HG03064 (cell line): ENCODE data around the gene AADAT.
A peak's percentile ranks its signal among the peaks of the same experiment; 100 is the strongest.

Experiments used
- ATAC-seq: cut with Tn5 transposase; IDR thresholded peaks from one replicate; pipeline ENCODE4 v1.9.1; 2021; ENCODE audit warnings: low read depth; ENCODE audit not compliant: unreplicated experiment

The AADAT gene

DNA sequence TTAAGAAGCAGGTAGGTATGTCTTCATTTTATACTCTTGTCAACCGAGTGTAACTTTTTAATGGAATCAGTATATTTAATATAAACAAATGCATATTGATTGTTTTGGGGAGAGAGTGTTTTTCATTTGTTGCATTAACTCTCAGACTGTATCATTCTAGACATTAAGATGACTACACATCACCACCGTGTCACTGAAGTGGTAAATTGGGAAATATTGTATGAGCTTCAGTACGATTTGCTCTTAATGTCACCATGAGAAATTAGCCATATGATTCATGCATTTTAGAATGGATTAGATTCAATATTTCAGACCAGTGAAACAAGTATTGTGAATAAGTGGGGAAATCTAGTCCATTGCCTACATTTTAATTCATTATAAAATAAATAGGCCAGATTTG is 53.9 kb downstream of the AADAT start:
- no peak for ATAC-seq

DNA sequence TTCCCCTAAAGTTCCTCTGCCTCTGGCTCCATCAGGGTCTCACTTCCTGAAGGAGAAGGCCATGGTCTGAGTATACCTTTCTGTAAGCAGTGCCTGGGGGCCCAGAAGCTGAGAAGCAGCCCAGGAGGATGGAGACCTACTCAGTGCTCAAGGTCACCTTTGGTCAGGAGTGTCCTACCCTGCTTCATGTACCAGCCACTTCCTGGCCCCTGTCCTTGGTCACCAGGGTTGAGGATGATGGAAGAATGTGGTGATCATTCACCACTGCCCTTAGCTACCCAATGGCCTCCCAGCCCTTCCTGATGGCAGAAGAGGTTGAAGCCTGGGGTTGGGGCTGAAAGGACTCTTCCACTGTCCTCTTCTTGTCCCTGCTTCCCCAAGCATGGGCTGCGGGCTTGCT is 54.5 kb downstream of the AADAT start:
- no peak for ATAC-seq

DNA sequence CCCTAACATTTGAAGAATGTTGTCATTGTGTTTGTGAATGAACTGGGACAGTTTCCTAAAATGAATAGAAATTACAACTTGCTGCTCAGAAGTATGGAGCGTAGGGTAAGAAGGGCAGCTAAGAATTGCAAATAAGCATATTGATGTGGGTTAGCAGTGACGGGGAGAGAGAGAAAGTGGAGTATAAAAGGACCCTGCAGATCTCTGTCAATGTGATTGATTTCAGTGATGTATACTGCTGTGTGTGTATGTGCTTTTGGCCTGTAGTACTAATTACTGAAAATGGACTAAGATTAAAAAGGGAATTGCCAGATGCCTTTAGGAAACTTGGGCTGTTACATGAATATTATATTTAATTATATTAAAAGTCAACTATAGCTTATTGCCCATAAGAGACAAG is 55.8 kb downstream of the AADAT start:
- ATAC-seq: no peak

DNA sequence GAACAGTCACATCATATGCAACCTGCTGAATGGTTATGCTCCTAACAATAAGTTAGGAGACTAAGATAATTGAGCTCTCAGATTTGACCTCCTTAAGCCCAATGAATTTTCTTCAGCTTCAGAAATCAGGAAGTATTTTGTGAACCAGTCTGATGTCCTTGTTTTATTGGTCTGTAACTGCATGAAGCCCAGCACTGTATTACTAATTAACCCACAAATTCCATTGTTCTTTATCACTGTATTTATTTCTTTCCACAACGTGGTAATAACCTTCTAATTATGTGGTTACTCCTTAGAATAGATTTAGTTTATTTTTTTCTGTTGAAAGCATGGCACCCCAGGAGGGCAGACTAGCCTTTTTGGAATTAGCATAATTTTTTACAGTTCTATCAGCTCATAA is 59.6 kb downstream of the AADAT start:
- ATAC-seq: no peak

DNA sequence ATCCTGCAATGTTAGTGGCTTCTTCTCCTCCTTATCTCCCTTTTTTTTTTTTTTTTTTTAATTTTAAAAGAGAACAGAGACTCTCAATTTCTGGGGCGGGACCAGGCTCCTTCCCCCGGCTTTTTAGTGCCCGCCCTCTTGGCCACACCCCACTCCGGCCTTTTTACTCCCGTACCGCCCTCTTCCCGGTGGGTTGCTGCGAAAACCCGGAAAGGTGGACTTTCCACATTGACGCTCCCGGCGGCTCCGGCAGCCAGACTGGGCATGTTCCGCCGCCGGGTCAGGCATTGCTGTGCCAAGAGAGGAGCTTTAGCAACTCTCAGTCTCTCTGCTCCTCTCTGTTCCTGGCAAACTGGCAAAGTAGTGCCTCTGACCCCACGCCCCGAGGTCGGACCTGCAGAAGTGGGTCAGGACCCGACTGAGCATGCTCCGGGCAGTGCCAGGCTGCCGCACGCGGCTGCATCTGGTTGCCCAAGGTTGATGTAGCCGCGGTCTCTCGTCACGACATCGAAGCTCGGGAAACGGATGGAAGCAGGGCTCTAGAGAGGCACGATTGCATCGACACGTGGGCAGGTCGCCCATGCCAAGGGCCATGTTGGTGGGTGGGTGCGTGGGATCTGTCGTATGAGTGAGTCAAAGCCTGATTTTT is 62.5 kb downstream of the AADAT start:
- peak; percentile 62 for ATAC-seq

DNA sequence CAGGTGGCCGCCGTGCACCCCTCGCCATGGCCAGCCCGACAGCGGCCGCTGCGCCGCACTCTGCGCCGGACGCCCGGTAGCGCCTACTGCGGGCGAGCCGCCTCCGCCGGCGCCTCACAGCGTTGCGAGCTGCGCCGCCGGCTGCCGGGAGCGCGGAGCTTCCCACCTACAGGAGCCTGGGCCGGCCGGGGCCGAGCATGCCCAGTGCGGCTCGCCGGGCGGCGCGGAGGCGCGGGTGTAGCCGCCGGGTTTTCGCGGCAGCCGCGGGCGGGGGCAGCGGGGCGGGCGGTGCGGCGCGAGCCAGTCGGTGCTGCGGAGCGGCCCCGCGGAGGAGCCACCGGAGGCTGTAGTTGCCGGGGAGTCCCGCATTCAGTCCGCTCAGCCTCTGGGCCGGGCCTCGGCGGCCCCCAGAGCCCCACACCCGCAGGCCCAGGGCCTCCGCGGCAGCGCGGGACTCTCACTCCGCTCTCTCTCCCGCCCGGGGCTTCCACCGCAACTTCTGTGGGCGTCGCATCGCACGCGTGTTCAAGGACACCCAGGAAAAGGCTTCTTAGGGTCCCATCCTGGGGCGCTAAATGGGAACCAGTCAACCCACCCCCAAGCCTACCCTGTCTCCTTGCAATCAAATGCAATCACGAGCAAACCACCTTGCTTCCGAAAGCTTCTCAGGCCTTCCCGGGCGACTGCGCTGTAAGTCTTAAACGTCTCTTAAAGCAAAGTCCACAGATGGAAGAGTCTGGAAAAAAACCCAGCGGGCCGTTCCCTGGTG is 63.3 kb downstream of the AADAT start, which contains the start of gene MFAP3L:
Gene MFAP3L (minus strand): TSS at position 143 of the 769 bp plus-strand sequence. CDS start 20,518 bp downstream, outside the sequence.
- ATAC-seq: peak; percentile 89

DNA sequence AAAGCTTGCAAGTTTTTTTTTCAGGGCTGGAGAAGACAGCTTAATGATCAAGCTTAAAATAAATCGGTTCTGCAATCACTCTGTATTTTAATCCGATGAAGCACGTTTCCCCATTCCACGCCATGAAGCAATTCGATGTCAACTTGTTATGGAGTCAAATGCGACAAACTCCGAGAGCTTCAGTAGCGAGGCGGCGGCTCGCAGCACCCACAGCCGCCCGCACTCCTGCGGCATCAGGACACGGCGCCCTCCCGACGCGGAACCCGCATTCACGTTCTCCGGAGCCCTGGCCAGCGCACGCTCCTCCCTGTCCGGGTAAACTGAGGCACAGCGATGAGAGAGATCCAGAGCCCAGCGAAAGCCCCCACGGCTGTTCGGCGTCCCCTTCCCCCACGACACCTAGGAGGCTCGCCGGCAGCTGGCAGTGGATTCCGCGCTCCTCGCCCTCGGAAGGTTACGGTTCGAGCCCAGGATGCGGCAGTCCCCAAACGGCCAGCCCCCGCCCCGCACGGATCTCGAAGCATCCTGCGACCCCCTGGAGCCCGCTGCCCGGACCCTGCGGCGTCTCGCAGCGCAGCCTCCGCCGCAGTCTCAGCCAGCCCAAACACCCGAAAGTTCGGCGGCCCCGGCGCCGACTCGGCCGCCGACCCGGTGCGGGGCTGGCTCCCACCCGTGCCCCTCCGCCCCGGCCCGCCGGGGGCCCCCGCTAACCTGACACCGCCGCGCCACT is 64.1 kb downstream of the AADAT start:
- ATAC-seq: no peak

DNA sequence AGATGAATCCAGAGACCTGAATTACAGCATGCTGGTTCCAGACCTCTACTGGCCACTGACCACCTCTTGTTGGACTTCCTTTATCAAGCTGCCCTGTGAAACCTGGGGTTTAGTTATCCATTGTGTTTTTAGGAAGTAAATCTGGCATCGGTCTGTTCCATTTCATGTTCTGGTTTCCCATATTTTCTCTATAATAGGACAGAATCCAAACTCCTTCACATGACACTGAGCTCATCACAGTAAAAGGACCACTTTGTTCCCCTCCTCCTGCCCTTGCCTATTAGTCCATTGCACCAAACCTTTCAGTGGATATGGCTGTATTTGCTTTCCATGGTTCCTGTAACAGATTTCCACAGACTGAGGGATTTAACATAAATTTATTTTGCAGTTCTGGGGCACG is 67.5 kb downstream of the AADAT start:
- no peak for ATAC-seq

DNA sequence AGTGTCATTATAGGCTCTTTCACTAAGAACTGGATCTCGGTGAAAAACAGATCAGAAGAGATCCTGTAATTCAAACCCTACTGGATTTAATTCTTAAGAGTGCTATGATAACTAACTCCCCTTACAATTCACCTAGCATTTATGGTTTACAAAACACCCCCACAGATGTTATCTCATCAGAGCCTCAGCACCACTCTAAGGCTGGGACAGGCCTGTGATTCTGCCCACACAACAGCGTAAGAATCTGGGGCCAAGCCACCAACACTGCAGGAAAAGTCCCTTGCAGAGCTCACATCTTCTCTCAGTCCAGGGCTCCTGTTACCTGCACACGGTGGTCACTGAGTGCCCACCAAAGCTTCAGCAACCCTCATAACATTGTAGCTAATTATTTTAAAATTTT is 72.5 kb downstream of the AADAT start:
- ATAC-seq: no peak

DNA sequence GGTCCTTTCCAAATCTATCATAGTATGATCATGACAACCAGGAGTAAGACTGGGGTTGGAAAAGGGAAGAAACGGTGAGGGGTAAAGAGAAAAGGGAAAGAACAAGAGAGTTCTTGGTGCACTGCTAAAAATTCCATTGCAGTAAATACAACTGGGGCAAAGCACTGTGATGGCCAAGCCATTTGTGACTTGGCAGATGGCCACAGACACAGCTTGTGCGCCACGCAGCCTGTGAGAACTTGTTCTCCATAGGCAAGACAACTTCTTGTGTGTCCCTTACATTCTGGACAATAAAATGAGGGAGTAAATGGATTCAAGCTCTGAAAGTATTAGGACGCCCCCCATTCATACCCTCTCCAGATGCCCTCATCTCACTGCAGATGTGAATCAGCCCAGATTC is 74.5 kb downstream of the AADAT start:
- no peak for ATAC-seq

DNA sequence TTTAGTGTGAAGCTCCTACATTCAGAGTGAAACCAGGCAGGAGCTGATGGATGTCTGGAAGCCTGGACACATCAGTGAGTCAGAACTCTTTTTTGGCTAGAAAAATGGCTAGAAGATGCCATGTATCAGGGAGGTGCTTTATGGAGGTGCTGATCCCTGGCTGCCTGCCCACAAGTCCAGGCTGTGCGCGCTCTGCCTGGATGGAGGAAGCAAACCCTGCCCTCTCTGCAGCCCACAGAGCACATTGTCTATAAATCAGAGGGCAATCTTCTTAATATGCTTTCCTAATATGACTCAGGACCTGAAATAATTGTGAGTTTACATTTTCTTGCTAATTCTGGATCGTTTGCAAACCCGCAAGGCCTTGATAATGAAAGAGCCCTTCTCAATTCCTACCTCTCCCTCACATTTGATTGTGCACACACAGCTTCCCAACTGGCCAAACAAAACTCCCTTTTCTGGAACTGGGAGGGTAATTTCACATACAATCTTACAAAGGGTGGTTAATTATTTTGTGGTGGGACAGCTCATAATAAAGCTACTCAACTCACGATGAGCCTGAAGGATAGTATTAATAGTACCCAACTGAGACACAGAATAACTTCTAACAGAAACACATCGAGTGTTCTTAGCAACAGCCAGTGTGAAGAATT is 75.3 kb downstream of the AADAT start:
- ATAC-seq: no peak

DNA sequence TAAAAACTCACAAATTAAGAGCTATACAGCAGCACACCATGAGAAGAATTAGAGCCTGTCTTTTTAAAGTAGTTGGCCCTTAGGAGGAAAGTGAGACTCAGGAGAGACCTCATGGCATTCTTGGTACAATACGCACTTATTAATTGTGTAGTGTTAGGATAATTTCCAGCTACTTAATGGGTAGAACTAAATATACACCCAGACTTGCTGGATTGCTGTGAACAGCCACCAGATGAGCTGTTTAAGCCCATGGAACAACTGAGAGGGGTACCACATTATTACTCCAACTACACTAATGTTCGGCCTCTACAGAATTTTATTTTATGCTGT is 77.2 kb downstream of the AADAT start:
- no peak for ATAC-seq

DNA sequence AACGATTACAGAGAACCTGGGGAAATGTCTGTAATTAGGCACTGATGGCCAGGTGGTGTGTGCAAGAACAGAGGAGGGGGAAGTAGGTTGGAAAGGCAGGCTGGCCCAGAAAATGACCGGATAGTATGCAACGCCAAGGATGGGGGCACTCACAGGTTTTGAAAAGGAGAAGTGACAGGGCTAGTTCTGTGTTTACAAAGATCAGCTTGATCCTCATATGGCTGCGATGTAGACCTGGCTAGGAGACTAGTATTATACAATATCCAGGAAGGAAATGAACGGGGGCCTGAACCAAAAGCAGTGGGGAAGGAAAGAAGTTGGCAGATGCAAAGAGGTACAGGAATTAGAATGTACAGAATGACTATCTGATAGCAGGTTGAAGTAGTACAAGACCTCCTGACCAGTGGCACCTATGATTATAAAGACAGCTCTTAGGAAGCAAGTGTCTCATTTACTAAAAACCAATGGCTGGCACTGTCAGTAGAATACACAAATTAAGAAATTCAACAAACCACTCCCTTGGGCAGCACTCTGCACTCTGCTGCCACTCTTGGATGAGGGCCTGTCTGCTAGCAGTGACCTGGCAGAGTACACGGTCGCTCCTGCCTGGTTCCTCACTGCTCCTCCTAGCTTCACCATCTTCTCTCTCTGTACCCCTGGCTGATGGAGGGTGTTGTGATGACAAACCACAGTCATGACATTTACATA is 77.7 kb downstream of the AADAT start:
- no peak for ATAC-seq
